ENCODE data around the gene IQSEC3. TPM values are rescaled to one million over a fixed set of nuclear protein-coding genes. Genes with fewer than 3 reads are reported as not detected.
"Not testable (repeated sequence)": the region's sequence is repeated elsewhere in the genome, so short reads cannot be mapped to it uniquely, and the experiment has no call there.

The IQSEC3 gene
- total RNA-seq, 1 experiment from 2014 or later = not detected

DNA sequence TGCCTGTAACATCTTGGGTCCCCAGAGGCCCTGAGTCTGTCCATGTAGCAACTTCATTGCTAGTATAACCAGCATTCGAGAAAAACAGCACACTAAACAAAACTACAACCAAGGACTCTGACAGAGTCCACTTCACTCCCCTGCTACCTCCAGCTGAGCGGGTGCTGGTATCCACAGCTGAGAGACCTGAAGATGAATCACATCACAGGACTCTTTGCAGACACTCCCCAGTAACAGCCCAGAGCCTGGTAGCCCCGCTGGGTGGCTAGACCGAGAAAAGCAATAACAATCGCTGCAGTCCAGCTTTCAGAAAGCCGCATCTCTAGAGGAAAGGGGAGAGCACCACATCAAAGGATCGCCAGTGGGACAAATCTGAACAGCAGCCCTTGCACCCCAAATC is 9.0 kb upstream of the IQSEC3 start:
- no peak for DNase-seq (ENCODE audit: unreplicated experiment)
- ChIA-PET POLR2A (interaction anchor here (0.7 kb wide), 1 partner anchor 10 kb away, joined by 3 read pairs; no protein-coding TSS in a partner anchor), CTCF (interaction anchor here (1.3 kb wide), 1 partner anchor 162 kb away, joined by 4 read pairs; no protein-coding TSS in a partner anchor)
- TF ChIP-seq CTCF (IDR thresholded peaks at IDR 0.05; ENCODE audit: unreplicated experiment) = no peak
- Mint-ChIP-seq H3K4me1 (ENCODE audit: insufficient read depth, unreplicated experiment) (no peaks in the 10 kb centered on the region), H3K4me3 (ENCODE audit: unreplicated experiment) (no peak overlapping the region), H3K36me3 (ENCODE audit: insufficient read depth, unreplicated experiment) (no peaks in the 10 kb centered on the region), H3K27me3 (ENCODE audit: insufficient read depth, unreplicated experiment) (peaks cover 86% of the 10 kb centered on the region), H3K9me3 (ENCODE audit: unreplicated experiment) (peaks cover 7% of the 10 kb centered on the region), H3K27ac (ENCODE audit: low read depth, unreplicated experiment) (no peak overlapping the region)
- no TSS peak for BruUV-seq (replicated peaks)
- intact Hi-C loops (cut with micrococcal nuclease) = no loop called here

DNA sequence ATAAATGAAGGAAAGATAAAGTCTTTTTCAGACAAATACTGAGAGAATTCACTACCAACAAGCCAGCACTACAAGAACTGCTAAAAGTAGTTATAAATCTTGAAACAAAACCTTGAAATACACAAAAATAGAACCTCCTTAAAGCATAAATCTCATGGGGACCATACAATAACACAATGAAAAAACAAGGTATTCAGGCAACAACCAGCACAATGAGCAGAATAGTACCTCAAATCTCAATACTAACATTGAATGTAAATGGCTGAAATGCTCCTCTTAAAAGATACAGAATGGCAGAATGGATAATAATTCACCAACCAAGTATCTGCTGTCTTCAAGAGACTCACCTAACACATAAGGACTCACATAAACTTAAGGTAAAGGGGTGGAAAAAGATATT is 7.7 kb upstream of the IQSEC3 start:
- ChIA-PET POLR2A (no interaction called here), CTCF (no interaction called here)
- BruUV-seq (replicated peaks) = no TSS peak
- Mint-ChIP-seq H3K4me1 (ENCODE audit: insufficient read depth, unreplicated experiment) (no peaks in the 10 kb centered on the region), H3K36me3 (ENCODE audit: insufficient read depth, unreplicated experiment) (no peaks in the 10 kb centered on the region), H3K4me3 (ENCODE audit: unreplicated experiment) (no peak overlapping the region), H3K27ac (ENCODE audit: low read depth, unreplicated experiment) (no peak overlapping the region), H3K27me3 (ENCODE audit: insufficient read depth, unreplicated experiment) (peaks cover 74% of the 10 kb centered on the region), H3K9me3 (ENCODE audit: unreplicated experiment) (peaks cover 7% of the 10 kb centered on the region)
- intact Hi-C loops (cut with micrococcal nuclease) = no loop called here
- no peak for TF ChIP-seq CTCF (IDR thresholded peaks at IDR 0.05; ENCODE audit: unreplicated experiment)
- no peak for DNase-seq (ENCODE audit: unreplicated experiment)

GRCh38 chr12:61845-62244 is 4.7 kb upstream of the IQSEC3 start:
- DNase-seq (ENCODE audit: unreplicated experiment); intact Hi-C loops (cut with micrococcal nuclease); H3K36me3 Mint-ChIP-seq (ENCODE audit: insufficient read depth, unreplicated experiment); H3K4me1 Mint-ChIP-seq (ENCODE audit: insufficient read depth, unreplicated experiment); BruUV-seq (replicated peaks); H3K9me3 Mint-ChIP-seq (ENCODE audit: unreplicated experiment); CTCF ChIA-PET; H3K27ac Mint-ChIP-seq (ENCODE audit: low read depth, unreplicated experiment); H3K4me3 Mint-ChIP-seq (ENCODE audit: unreplicated experiment); POLR2A ChIA-PET: not testable (repeated sequence)
- H3K27me3 Mint-ChIP-seq (ENCODE audit: insufficient read depth, unreplicated experiment) = peaks cover 51% of the 10 kb centered on the region

- BruUV-seq (replicated peaks); intact Hi-C loops (cut with micrococcal nuclease); DNase-seq (ENCODE audit: unreplicated experiment); H3K4me3 Mint-ChIP-seq (ENCODE audit: unreplicated experiment); CTCF ChIA-PET; H3K4me1 Mint-ChIP-seq (ENCODE audit: insufficient read depth, unreplicated experiment); H3K36me3 Mint-ChIP-seq (ENCODE audit: insufficient read depth, unreplicated experiment); POLR2A ChIA-PET; H3K9me3 Mint-ChIP-seq (ENCODE audit: unreplicated experiment); H3K27ac Mint-ChIP-seq (ENCODE audit: low read depth, unreplicated experiment): not testable (repeated sequence)
- H3K27me3 Mint-ChIP-seq (ENCODE audit: insufficient read depth, unreplicated experiment) = peaks cover 45% of the 10 kb centered on the region
Measured at GRCh38 chr12:65491-66063, 990 bp upstream of the IQSEC3 start.

GRCh38 chr12:66782-67504 is 376 bp downstream of the IQSEC3 start:
- DNase-seq (ENCODE audit: unreplicated experiment); H3K4me3 Mint-ChIP-seq (ENCODE audit: unreplicated experiment); H3K9me3 Mint-ChIP-seq (ENCODE audit: unreplicated experiment); H3K27ac Mint-ChIP-seq (ENCODE audit: low read depth, unreplicated experiment); CTCF ChIA-PET; intact Hi-C loops (cut with micrococcal nuclease); H3K4me1 Mint-ChIP-seq (ENCODE audit: insufficient read depth, unreplicated experiment); H3K36me3 Mint-ChIP-seq (ENCODE audit: insufficient read depth, unreplicated experiment); POLR2A ChIA-PET; BruUV-seq (replicated peaks): not testable (repeated sequence)
- peaks cover 46% of the 10 kb centered on the region for H3K27me3 Mint-ChIP-seq (ENCODE audit: insufficient read depth, unreplicated experiment)

DNA sequence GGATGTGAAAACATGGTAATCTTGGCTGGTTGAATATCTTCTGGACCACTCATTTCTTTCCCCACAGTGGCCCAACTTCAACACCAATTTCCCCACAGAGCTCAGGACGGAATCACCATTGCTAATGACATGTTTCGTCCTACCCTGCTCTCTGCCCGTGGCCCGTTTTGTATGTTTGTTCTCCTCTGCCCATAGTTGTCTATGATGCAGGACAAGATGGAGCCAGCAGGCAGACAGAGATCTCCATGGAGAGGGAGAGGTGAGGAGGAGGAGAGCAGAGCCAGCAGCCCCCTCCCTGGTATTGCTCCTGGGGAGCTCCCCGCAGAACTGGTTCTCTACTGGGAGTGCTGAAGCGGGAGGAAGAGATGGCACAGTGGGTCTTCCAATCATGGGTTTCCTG is 3.1 kb downstream of the IQSEC3 start:
- H3K4me3 Mint-ChIP-seq (ENCODE audit: unreplicated experiment); H3K9me3 Mint-ChIP-seq (ENCODE audit: unreplicated experiment); POLR2A ChIA-PET; BruUV-seq (replicated peaks); DNase-seq (ENCODE audit: unreplicated experiment); H3K27ac Mint-ChIP-seq (ENCODE audit: low read depth, unreplicated experiment); H3K36me3 Mint-ChIP-seq (ENCODE audit: insufficient read depth, unreplicated experiment); H3K4me1 Mint-ChIP-seq (ENCODE audit: insufficient read depth, unreplicated experiment); intact Hi-C loops (cut with micrococcal nuclease): not testable (repeated sequence)
- peaks cover 58% of the 10 kb centered on the region for H3K27me3 Mint-ChIP-seq (ENCODE audit: insufficient read depth, unreplicated experiment)
- CTCF ChIA-PET = interaction anchor here (0.6 kb wide), 1 partner anchor 214 kb away, joined by 3 read pairs; no protein-coding TSS in a partner anchor

GRCh38 chr12:70541-70940 is 4.0 kb downstream of the IQSEC3 start:
- DNase-seq (ENCODE audit: unreplicated experiment); H3K4me3 Mint-ChIP-seq (ENCODE audit: unreplicated experiment); intact Hi-C loops (cut with micrococcal nuclease); CTCF ChIA-PET; POLR2A ChIA-PET; H3K4me1 Mint-ChIP-seq (ENCODE audit: insufficient read depth, unreplicated experiment); H3K27ac Mint-ChIP-seq (ENCODE audit: low read depth, unreplicated experiment); BruUV-seq (replicated peaks); H3K36me3 Mint-ChIP-seq (ENCODE audit: insufficient read depth, unreplicated experiment); H3K9me3 Mint-ChIP-seq (ENCODE audit: unreplicated experiment): not testable (repeated sequence)
- H3K27me3 Mint-ChIP-seq (ENCODE audit: insufficient read depth, unreplicated experiment) = peaks cover 67% of the 10 kb centered on the region

GRCh38 chr12:72018-72417 is 5.5 kb downstream of the IQSEC3 start:
- H3K4me1 Mint-ChIP-seq (ENCODE audit: insufficient read depth, unreplicated experiment); intact Hi-C loops (cut with micrococcal nuclease); H3K4me3 Mint-ChIP-seq (ENCODE audit: unreplicated experiment); H3K9me3 Mint-ChIP-seq (ENCODE audit: unreplicated experiment); CTCF ChIA-PET; DNase-seq (ENCODE audit: unreplicated experiment); H3K27ac Mint-ChIP-seq (ENCODE audit: low read depth, unreplicated experiment); H3K36me3 Mint-ChIP-seq (ENCODE audit: insufficient read depth, unreplicated experiment); POLR2A ChIA-PET; BruUV-seq (replicated peaks): not testable (repeated sequence)
- H3K27me3 Mint-ChIP-seq (ENCODE audit: insufficient read depth, unreplicated experiment) = peaks cover 79% of the 10 kb centered on the region
